GM19035 (cell line): ENCODE data around the gene KIAA1549.
"Not testable (repeated sequence)": the region's sequence is repeated elsewhere in the genome, so short reads cannot be mapped to it uniquely, and the experiment has no call there.

Experiments
- ATAC-seq: cut with Tn5 transposase; IDR thresholded peaks from one replicate; pipeline ENCODE4 v1.9.1; 2021; ENCODE audit not compliant: unreplicated experiment

KIAA1549 gene

GRCh38 chr7:138821912-138822311 lies 159.3 kb downstream of the KIAA1549 start:
- ATAC-seq = no peak

DNA sequence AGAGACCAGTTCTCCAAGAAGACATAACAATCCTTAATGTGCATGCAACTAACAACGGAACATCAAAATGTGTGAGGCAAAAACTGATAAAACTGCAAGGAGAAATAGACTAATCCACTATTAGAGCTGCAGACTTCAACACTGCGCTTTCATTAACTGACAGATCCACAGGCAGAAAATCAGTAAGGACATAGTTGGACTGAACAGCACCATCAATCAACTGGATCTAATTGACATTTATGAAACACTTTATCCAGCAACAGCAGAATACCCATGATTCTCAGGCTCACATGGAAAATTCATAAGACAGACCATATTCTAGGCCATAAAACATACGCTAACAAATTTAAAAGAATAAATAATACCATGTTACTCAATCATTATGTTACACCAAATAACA lies 161.6 kb downstream of the KIAA1549 start:
- no peak for ATAC-seq

DNA sequence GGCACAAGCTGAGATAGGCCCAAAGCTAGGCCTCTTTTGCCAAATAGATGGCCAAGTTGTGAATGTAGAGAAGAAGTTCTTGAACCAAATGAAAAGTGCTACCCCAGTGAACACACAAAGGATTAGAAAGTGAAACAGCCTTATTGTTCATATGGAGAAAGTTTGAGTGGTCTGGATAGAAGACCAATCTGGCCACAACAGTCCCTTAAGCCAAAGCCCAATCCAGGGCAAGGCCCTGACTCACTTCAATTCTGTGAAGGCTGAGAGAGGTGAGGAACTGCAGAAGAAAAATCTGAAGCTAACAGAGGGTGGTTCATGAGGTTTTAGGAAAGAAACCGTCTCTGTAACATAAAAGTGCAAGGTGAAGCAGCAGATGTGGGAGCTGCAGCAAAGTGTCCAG lies 164.5 kb downstream of the KIAA1549 start:
- ATAC-seq = no peak

GRCh38 chr7:138814816-138815332 lies 166.3 kb downstream of the KIAA1549 start:
- ATAC-seq = no peak

DNA sequence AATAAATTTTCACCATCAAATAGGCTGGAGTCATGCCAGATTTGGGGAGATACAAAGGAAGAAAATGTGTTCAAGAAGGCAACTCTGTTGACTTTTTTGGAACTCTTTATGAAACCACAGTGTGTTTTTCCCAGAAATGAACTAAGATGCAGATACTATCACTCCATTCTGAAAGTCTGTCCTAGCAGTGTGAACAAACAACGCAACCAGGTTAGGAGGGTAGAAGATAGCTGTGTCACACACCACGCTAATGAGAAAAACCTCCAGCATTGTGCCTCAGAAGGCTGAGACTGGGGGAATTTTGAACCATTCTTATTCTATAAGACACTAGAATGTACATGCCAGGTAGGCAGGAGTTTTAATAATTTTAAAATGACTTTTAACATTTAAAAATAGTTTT lies 167.2 kb downstream of the KIAA1549 start:
- no peak for ATAC-seq

- ATAC-seq = not testable (repeated sequence)
These were observed 169.9 kb downstream of the KIAA1549 start for GRCh38 chr7:138811327-138811726.

GRCh38 chr7:138809346-138809745 lies 171.8 kb downstream of the KIAA1549 start:
- no peak for ATAC-seq

GRCh38 chr7:138804618-138805017 lies 176.6 kb downstream of the KIAA1549 start:
- ATAC-seq = no peak

DNA sequence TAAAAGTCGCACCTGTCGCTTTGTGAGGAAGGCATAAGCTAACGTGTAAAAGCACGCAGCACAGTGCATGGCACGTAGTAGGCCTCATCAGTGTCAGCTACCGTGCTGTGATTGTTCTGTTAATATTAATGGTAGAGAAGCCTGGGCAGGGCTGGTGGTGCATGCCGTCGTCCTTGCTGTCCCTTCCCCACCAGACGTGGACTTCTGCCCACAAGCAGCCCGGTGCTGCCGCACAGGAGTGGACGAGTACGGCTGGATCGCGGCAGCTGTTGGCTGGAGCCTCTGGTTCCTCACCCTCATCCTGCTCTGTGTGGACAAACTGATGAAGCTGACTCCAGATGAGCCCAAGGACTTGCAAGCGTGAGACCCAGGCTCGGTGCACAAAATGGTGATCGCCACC lies 178.5 kb downstream of the KIAA1549 start:
- ATAC-seq = no peak

- ATAC-seq = no peak
These were observed 179.9 kb downstream of the KIAA1549 start for GRCh38 chr7:138801256-138801655.

- ATAC-seq = no peak
These were observed 181.7 kb downstream of the KIAA1549 start for GRCh38 chr7:138799336-138800000.

GRCh38 chr7:138798836-138799235 lies 182.4 kb downstream of the KIAA1549 start:
- ATAC-seq = no peak

DNA sequence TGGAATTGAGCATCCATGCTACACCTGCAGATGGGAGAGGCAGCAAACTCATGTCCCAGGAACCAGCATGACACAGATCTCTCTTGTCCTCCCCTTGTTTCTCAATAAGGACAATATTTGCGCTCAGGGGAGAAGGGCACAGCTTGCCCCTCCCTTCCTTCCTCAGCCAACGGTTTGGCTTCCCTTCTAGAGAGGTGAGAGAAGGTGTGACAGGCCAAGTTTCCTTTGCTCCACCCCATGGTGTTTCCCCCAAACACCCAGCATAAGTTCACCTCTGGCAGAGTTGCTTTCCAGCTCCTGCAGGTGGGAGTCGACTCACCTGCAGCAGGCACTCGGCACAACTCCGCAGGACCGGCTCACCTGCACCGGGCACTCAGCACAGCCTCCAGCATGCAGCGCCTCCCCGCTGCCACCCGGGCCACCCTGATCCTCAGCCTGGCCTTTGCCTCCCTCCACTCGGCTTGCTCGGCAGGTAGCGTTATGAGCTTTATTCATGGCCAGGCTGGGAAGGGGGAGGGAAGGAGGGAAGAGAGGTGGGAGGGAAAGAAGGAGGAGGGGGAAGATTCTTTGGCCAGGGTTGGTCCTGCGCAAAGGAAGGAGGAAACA lies 183.4 kb downstream of the KIAA1549 start, which contains the start of the genes ATP6V0A4 and TMEM213:
TSS of gene ATP6V0A4 (minus strand) at position 482 of the 606 bp plus-strand sequence. CDS start 26,949 bp downstream, outside the sequence.
TSS of gene TMEM213 (plus strand) at position 280 of the 606 bp plus-strand sequence. CDS start at position 391, 111 bp downstream.
- no peak for ATAC-seq

GRCh38 chr7:138797046-138797445 lies 184.1 kb downstream of the KIAA1549 start:
- ATAC-seq = not testable (repeated sequence)

GRCh38 chr7:138796038-138796615 lies 185.1 kb downstream of the KIAA1549 start:
- no peak for ATAC-seq

- no peak for ATAC-seq
These were observed 195.4 kb downstream of the KIAA1549 start for GRCh38 chr7:138785587-138786437.

GRCh38 chr7:138784692-138785091 lies 196.5 kb downstream of the KIAA1549 start:
- no peak for ATAC-seq
